IPS-20b (cell line): Measurements from ENCODE around the gene TTI1.

Experiments used
- H3K27ac ChIP-seq: one replicate; pipeline ENCODE4 v1.5.1; 2013; ENCODE audit warnings: low read length
- H3K27me3 ChIP-seq: 2 replicates; pipeline ENCODE4 v1.6.1; 2013; ENCODE audit warnings: mild to moderate bottlenecking, low read length, inconsistent platforms; ENCODE audit not compliant: insufficient read depth
- H3K36me3 ChIP-seq: 2 replicates; pipeline ENCODE4 v1.6.1; 2013; ENCODE audit warnings: low read depth, mild to moderate bottlenecking, inconsistent platforms, low read length, moderate library complexity; ENCODE audit not compliant: insufficient read depth
- H3K4me1 ChIP-seq: 2 replicates; pipeline ENCODE4 v1.6.1; 2013; ENCODE audit warnings: mild to moderate bottlenecking, control low read depth, inconsistent platforms, low read length, moderate library complexity; ENCODE audit not compliant: insufficient read depth
- H3K4me3 ChIP-seq: 2 replicates; pipeline ENCODE4 v1.5.1; 2013; ENCODE audit warnings: mild to moderate bottlenecking, low read length, inconsistent platforms
- H3K9ac ChIP-seq: 2 replicates; pipeline ENCODE4 v1.6.1; 2013; ENCODE audit warnings: low read depth, mild to moderate bottlenecking, inconsistent platforms, low read length, moderate library complexity
- H3K9me3 ChIP-seq: 2 replicates; pipeline ENCODE4 v1.6.1; 2013; ENCODE audit warnings: mild to moderate bottlenecking, low read depth, low read length, inconsistent platforms; ENCODE audit not compliant: insufficient read depth

Gene TTI1

GRCh38 chr20:38052870-38053269 is 19.6 kb upstream of the TTI1 start:
- no peak overlapping the region for H3K27ac ChIP-seq
- H3K9ac ChIP-seq = no peak overlapping the region
- H3K4me3 ChIP-seq = no peak overlapping the region
- no peaks in the 10 kb centered on the region for H3K27me3 ChIP-seq
- peaks cover 5% of the 10 kb centered on the region; the same call in 1 of the 2 replicates for H3K4me1 ChIP-seq
- peaks cover 61% of the 10 kb centered on the region for H3K36me3 ChIP-seq
- no peaks in the 10 kb centered on the region for H3K9me3 ChIP-seq

DNA sequence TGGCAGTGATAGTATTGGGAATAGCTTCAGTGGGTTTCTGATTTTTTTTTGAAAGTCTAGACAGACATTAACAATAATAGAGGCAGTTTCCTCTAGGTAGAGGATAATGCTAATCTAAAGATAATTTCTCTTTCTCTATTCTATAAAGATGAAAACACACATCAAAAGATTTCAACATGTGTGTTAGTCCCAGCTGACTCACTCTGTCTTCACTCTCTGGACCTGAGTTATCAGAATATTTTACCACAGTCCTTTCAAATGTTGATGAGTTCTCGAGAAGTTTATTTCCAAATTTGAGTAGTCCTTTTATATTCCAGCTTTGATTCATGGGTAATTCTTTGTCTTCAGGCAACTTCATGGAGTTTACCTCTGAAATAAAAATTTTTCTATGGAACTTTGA is 17.4 kb upstream of the TTI1 start:
- H3K9me3 ChIP-seq = no peaks in the 10 kb centered on the region
- no peak overlapping the region for H3K9ac ChIP-seq
- H3K4me3 ChIP-seq = no peak overlapping the region
- H3K27me3 ChIP-seq = no peaks in the 10 kb centered on the region
- peaks cover 65% of the 10 kb centered on the region for H3K36me3 ChIP-seq
- H3K4me1 ChIP-seq = peaks cover 17% of the 10 kb centered on the region
- H3K27ac ChIP-seq = no peak overlapping the region

DNA sequence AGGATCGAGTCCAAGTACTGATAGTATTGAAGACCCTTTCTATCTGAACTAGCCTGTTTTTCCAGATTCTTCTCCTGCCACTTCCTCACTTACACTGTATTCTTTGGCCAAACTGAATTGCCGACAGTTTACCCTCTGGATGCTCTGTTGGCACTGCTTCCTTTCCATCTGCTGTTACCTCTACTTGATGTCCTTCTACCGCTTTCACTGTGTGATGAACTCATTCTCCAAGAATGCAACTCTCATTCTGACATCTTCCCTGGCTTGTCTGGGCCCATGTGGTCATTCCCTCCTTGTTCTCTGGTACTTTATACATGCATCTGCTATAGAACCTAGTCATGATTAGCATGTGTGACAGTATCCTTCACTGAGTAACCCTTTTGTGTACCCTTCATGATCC is 16.5 kb upstream of the TTI1 start:
- Histone ChIP-seq H3K27me3 (no peaks in the 10 kb centered on the region), H3K9me3 (no peaks in the 10 kb centered on the region), H3K27ac (no peak overlapping the region), H3K9ac (no peak overlapping the region), H3K36me3 (peaks cover 68% of the 10 kb centered on the region), H3K4me1 (peaks cover 21% of the 10 kb centered on the region), H3K4me3 (no peak overlapping the region)

GRCh38 chr20:38046572-38046971 is 13.3 kb upstream of the TTI1 start:
- no peak overlapping the region for H3K27ac ChIP-seq
- H3K27me3 ChIP-seq = no peaks in the 10 kb centered on the region
- peaks cover 21% of the 10 kb centered on the region for H3K4me1 ChIP-seq
- peaks cover 80% of the 10 kb centered on the region for H3K36me3 ChIP-seq
- H3K9me3 ChIP-seq = no peaks in the 10 kb centered on the region
- no peak overlapping the region for H3K4me3 ChIP-seq
- 0 out of 2 replicates have a peak overlapping the region, but pooled peaks have one; percentile 7 for H3K9ac ChIP-seq

DNA sequence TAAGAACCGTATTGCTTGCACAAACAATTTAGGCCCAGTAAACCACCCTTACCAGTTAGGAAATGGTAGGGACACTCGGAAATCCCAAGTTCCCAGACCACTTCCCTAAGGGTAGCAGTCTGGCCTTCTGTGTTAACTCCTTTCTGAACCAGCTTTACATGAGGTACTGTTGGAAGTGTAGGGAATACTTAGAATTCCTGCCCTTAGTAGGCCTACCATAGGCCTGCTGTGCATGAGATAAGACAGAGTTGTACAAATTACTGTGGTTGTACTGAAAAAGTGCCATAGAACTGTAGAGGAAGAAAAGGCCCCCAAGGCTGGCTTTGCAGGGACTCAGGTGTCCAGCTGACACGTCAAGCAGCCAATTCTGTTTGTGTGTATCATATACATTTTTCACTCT is 11.4 kb upstream of the TTI1 start:
- H3K9me3 ChIP-seq = no peaks in the 10 kb centered on the region
- no peaks in the 10 kb centered on the region for H3K27me3 ChIP-seq
- no peak overlapping the region for H3K27ac ChIP-seq
- H3K36me3 ChIP-seq = peaks cover 81% of the 10 kb centered on the region
- H3K4me1 ChIP-seq = peaks cover 16% of the 10 kb centered on the region
- H3K4me3 ChIP-seq = no peak overlapping the region
- H3K9ac ChIP-seq = no peak overlapping the region

DNA sequence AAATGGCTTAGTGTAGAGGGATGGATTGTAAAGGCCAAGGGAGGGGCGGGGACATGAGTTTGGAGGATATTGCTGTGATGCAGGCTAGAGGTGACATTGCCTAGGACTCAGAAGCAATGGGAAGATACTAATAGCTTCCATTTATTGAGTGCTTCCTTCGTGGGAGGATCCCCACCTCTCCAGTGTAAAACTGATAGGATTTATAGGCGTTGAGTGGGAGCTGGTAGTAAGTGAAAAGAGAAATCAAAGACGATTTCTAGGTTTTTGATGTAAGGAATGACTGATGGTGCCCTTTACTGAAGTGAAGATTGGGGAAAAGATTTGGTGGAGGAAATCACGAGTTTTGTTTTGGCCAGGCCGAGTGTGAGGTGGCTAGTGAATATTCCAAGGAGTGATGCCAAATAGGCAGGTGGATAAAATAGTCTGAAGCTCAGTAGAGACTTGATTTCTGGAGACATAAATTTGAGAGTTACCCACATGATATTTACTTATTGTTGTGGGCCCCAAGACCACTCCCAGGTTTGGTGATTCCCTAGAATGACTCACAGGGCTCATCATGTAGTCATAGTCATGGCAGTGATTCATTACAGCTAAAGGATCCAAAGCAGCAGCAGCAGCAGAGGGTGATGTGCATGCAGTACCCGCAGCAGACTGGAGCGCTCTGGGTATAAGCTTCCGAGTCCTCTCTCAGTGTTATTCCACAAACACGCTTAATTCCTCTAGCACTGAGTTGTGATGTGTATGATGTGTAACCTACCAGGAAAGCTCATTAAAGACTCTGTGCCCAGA is 10.4 kb upstream of the TTI1 start:
- peaks cover 76% of the 10 kb centered on the region for H3K36me3 ChIP-seq
- H3K27me3 ChIP-seq = no peaks in the 10 kb centered on the region
- no peak overlapping the region for H3K27ac ChIP-seq
- H3K4me1 ChIP-seq = peaks cover 16% of the 10 kb centered on the region
- no peaks in the 10 kb centered on the region for H3K9me3 ChIP-seq
- no peak overlapping the region for H3K9ac ChIP-seq
- H3K4me3 ChIP-seq = no peak overlapping the region

DNA sequence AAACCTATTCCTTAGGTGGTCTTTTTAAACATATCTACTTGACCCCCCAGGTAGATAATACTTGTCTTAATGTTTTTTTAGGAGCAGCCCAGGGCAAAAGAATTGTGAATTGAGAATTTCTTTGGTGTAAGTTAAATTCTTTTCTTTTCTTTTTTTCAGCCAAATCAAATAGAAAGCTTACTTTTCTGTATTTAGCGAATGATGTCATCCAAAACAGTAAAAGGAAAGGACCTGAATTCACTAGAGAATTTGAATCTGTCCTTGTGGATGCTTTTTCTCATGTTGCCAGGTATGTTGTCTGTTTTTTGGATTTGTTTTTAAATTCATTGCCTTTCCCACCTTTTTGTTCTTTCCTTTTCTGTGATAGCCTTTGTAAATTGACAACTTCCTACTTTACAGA is 7.0 kb upstream of the TTI1 start:
- Histone ChIP-seq H3K27ac (no peak overlapping the region), H3K27me3 (no peaks in the 10 kb centered on the region)

DNA sequence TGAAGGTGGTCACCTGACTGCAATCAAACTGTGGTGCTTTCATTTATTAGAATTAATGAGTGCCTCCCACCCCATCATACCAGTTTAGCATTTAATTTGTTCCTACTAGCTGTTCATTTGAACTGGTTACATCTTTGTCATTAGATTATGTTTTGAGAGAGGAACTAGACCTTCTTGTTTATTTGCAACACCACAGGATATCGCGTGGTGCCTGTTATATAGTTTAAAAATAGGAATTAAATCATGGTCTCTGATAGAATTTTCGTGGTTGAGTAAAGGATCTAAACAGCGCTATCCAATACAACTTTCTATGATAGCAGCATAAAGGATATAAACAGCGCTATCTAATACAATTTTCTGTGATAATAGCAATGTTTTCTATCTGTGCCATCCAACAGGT is 3.1 kb upstream of the TTI1 start:
- Histone ChIP-seq H3K27ac (no peak overlapping the region), H3K9ac (no peak overlapping the region), H3K36me3 (peaks cover 48% of the 10 kb centered on the region), H3K4me1 (peaks cover 10% of the 10 kb centered on the region; the same call in 1 of the 2 replicates), H3K9me3 (no peaks in the 10 kb centered on the region), H3K4me3 (no peak overlapping the region), H3K27me3 (no peaks in the 10 kb centered on the region)

More for the DNA sequence above, 7.0 kb upstream of the TTI1 start:
- peaks cover 79% of the 10 kb centered on the region for H3K36me3 ChIP-seq
- no peaks in the 10 kb centered on the region for H3K9me3 ChIP-seq
- H3K9ac ChIP-seq = no peak overlapping the region
- H3K4me3 ChIP-seq = no peak overlapping the region
- no peaks in the 10 kb centered on the region for H3K4me1 ChIP-seq

DNA sequence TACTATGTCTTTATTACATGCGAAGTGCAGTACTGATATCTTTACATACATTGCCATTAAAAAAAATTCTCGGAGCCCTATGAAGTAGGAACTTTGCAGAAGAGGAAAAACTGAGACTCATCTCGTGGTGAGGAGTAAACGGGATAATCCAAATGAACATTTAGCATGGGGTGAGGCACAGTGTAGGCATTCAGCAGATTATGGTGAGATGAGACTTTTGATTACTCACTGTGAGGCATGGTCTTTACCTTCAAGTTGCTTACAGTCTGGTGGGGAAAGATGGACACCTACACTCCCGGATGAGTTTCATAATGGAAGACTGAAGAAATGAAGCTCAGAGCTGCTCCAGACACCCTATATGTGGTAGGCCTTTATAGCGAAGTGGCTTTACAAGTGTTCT is 1.7 kb upstream of the TTI1 start:
- no peaks in the 10 kb centered on the region for H3K27me3 ChIP-seq
- no peak overlapping the region for H3K27ac ChIP-seq
- H3K9ac ChIP-seq = peak overlapping the region; percentile 86; the same call in 1 of the 2 replicates
- H3K9me3 ChIP-seq = no peaks in the 10 kb centered on the region
- H3K36me3 ChIP-seq = peaks cover 35% of the 10 kb centered on the region
- peak overlapping the region; percentile 95 for H3K4me3 ChIP-seq
- peaks cover 10% of the 10 kb centered on the region; the same call in 1 of the 2 replicates for H3K4me1 ChIP-seq

- H3K36me3 ChIP-seq = peaks cover 31% of the 10 kb centered on the region
- no peaks in the 10 kb centered on the region for H3K9me3 ChIP-seq
- H3K4me3 ChIP-seq = peak overlapping the region; percentile 95
- peak overlapping the region; percentile 86 for H3K9ac ChIP-seq
- no peaks in the 10 kb centered on the region for H3K27me3 ChIP-seq
- H3K27ac ChIP-seq = peak overlapping the region; percentile 93
- peaks cover 10% of the 10 kb centered on the region; the same call in 1 of the 2 replicates for H3K4me1 ChIP-seq
Measured at GRCh38 chr20:38034108-38034649, 923 bp upstream of the TTI1 start.

- H3K4me3 ChIP-seq = peak overlapping the region; percentile 95
- no peaks in the 10 kb centered on the region for H3K9me3 ChIP-seq
- no peaks in the 10 kb centered on the region for H3K27me3 ChIP-seq
- H3K27ac ChIP-seq = peak overlapping the region; percentile 93
- peaks cover 27% of the 10 kb centered on the region for H3K36me3 ChIP-seq
- H3K4me1 ChIP-seq = peaks cover 14% of the 10 kb centered on the region; the same call in 1 of the 2 replicates
- peak overlapping the region; percentile 86 for H3K9ac ChIP-seq
Measured at GRCh38 chr20:38032585-38033329, 499 bp downstream of the TTI1 start.
